GM18951 (cell line): Measurements from ENCODE around the gene ACADSB.

Experiments used
- POLR2A ChIP-seq: IDR thresholded peaks from 4 replicates; pipeline ENCODE4 v1.6.1; 2011; ENCODE audit warnings: mild to moderate bottlenecking; ENCODE audit not compliant: insufficient read length, insufficient read depth; ENCODE audit errors: extremely low read depth
- in situ Hi-C: fragments of 300-500 bp; cut with MboI; formaldehyde crosslinking; loops from one replicate; pipeline ENCODE4 v1.12.0; 2022; ENCODE audit warnings: low sequenced_read_pairs, mixed read lengths, inconsistent platforms; ENCODE audit not compliant: unreplicated experiment

ACADSB gene

DNA sequence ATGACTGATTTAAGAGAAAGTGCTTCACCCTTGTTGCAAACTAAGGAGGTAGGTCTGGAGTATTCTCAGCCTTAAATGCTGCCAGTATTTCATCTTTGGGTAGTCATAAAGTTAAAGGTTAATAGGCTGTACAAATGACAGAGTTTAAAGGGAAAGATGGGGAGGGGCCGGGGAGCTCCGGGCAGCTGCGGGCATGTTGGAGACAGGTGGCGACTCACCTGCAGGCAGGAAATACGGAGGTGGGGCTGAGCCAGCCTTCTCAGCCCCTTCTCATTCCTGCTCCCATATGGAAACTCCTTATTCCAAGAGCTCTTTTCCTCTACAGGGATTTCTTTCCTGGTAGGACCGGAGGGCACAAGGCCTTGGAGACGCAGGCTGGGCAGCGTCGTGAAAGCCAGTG, 95.1 kb downstream of the ACADSB start:
- in situ Hi-C loops = loop anchor here (25.0 kb wide), 1 partner anchor 858 kb away; no protein-coding TSS in a partner anchor
- TF ChIP-seq POLR2A = no peak
